ENCODE data around the gene TOMM7.

Gene TOMM7

DNA sequence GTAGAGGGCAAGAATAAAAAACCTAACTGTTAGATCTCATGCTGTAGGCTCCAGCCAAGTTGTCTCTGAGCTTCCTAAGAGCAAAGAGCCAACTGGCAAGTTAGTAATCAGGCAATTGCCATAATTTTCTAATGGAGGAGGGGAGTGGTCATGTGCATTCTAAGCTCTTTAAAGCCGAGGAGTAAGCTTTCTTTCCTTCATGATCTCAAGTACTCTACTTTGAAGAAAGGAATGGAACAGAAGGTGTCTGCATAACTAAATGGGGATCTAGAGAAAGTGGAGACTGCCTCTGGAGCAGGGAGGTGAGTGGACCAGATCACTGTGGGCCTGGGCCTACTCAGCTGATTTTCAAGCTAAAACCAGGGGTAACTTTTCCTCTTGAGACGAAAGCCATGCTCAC, 37.7 kb upstream of the TOMM7 start:
- no peak overlapping the region for H3K4me3 ChIP-seq (ENCODE audit: low read depth, low read length)
- no peak for TF ChIP-seq CTCF (IDR thresholded peaks at IDR 0.05; ENCODE audit: low read depth, low read length, missing control alignments)
- no peak for DNase-seq (ENCODE audit: low read depth)

DNA sequence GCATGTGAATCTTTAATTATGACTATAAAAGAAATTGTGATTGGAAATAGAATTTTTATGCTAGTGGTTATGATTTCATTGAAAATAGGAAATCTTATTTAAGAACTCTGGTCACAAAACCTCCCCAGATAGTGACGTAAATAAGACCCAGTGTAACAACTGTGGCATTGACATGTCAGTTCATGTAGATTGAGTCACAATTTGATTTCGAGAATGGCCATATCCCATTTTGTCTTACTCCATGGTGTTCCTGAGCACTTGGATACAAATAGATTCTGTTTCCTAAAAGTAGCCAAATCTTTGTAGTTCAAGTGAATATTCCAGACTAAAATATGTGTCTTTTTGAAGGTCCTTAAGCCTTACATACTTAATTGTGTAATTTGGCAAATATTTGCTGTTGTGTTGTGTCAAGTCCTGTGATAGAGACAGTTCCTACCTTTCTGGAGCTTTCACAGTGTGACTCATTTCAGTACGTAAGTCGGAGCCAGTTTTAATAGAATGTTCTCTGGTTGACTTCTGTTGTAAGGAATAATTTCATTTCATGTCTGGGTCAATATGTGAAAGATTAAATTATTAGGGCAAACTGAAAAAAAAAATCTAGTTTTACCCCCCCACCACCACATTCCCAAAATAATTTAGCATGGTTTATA, 37.1 kb upstream of the TOMM7 start:
- no peak overlapping the region for H3K4me3 ChIP-seq (ENCODE audit: low read depth, low read length)
- TF ChIP-seq CTCF (IDR thresholded peaks at IDR 0.05; ENCODE audit: low read depth, low read length, missing control alignments), result no peak
- DNase-seq (ENCODE audit: low read depth), result no peak

DNA sequence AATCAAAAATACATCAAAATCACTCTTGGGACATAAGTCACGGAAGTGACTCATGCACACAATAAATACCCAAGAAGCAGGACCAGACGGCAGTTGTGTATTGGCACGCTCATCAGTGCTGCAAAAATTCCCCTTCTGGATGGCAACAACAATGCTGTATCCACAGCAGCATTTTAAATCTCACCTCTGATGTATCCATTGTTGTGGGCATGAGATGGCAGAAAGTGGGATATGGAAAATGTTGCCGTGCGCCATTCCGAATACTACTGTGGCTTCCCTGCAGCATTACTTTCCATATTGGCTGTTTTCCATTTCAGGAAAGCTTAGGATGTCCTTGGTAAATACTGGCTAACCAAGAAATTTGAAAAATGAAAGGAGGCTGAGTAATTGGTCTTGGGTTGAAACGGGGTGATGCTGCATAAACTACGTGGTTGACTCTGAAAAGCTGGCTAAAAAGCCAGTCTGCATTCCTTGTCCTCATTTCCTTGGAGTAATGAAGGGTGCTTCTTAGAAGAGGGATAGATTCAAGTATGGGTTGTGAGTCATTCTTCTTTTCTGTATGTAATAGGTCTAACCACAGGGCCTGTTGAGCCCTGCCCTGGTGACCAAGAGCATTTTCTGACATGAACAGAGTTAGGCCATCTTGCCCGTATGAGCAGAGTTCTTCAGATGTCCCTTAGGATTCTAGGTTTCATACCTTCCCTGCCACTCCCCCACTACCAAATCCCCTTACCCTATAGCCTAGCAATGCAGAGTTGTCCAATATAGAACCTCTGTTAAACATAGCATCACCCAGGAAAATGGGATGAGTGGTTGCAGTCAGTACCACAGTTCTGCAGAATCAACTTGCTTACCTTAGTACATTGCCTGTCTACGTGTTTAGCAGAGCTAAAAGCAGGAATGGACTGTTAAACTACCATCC, 36.3 kb upstream of the TOMM7 start:
- TF ChIP-seq CTCF (IDR thresholded peaks at IDR 0.05; ENCODE audit: low read depth, low read length, missing control alignments), result no peak
- no peak overlapping the region for H3K4me3 ChIP-seq (ENCODE audit: low read depth, low read length)

GRCh38 chr7:22858274-22858639, 35.6 kb upstream of the TOMM7 start:
- DNase-seq (ENCODE audit: low read depth), result no peak
- no peak overlapping the region for H3K4me3 ChIP-seq (ENCODE audit: low read depth, low read length)
- no peak for TF ChIP-seq CTCF (IDR thresholded peaks at IDR 0.05; ENCODE audit: low read depth, low read length, missing control alignments)

More for the DNA sequence above, 36.3 kb upstream of the TOMM7 start:
- DNase-seq (ENCODE audit: low read depth), result no peak

DNA sequence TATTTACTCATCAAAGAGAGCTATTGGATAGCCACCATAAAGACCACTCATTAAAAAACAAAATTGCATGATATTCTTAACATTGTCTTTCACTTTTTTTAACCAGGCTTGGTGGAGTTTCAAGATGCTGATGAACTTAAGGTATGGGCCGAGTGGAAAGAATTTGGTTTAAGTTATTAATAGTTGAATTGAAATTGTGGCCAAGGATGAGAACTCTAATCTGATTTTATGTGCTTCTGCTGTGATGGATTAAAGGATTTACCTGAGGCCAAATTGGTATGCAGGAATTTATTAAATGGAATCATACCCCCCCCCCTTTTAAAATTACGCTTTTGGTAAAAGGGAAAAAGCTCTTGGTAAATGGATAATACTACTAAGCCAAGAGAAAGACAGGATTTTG, 33.8 kb upstream of the TOMM7 start:
- peak overlapping the region; percentile 56 for H3K4me3 ChIP-seq (ENCODE audit: low read depth, low read length)
- no peak for DNase-seq (ENCODE audit: low read depth)
- TF ChIP-seq CTCF (IDR thresholded peaks at IDR 0.05; ENCODE audit: low read depth, low read length, missing control alignments), result no peak

GRCh38 chr7:22855049-22855392, 32.4 kb upstream of the TOMM7 start:
- no peak for TF ChIP-seq CTCF (IDR thresholded peaks at IDR 0.05; ENCODE audit: low read depth, low read length, missing control alignments)
- H3K4me3 ChIP-seq (ENCODE audit: low read depth, low read length), result peak overlapping the region; percentile 56
- no peak for DNase-seq (ENCODE audit: low read depth)

All from GM12864 (cell line).